HepG2 (cell line): ENCODE data around the gene TNS1. TPM values are rescaled to one million over a fixed set of nuclear protein-coding genes. Genes with fewer than 3 reads are reported as not detected.

Source experiments
- BRD4 ChIP-seq: sonication (generic); formaldehyde crosslinking; IDR thresholded peaks from 2 replicates; pipeline ENCODE4 v1.4.0; 2020; ENCODE audit warnings: missing genetic modification reagents
- MATR3 ChIP-seq: sonication (generic); formaldehyde crosslinking; IDR thresholded peaks from 2 replicates; pipeline ENCODE4 v1.4.0; 2020; ENCODE audit warnings: missing genetic modification reagents
- PAWR ChIP-seq: sonication (generic); formaldehyde crosslinking; IDR thresholded peaks from 2 replicates; pipeline ENCODE4 v1.4.0; 2020; ENCODE audit warnings: missing genetic modification reagents, mild to moderate bottlenecking, borderline replicate concordance
- PRMT3 ChIP-seq: sonication (generic); formaldehyde crosslinking; IDR thresholded peaks from 2 replicates; pipeline ENCODE4 v1.8.1; 2022; ENCODE audit warnings: low read depth, mild to moderate bottlenecking, moderate library complexity, missing genetic modification reagents, borderline replicate concordance
- RBFOX2 ChIP-seq: fragments of 200-400 bp; formaldehyde crosslinking; IDR thresholded peaks from 2 replicates; pipeline ENCODE4 v1.6.1; 2017; ENCODE audit warnings: low read depth, mild to moderate bottlenecking, low read length
- SOX13 ChIP-seq, 3 experiments: fragments of 450-650 bp in 1 of 3; sonication (generic) in 1 of 3; formaldehyde crosslinking in 1 of 3; IDR thresholded peaks in 2 of 3; conservative IDR thresholded peaks in 1 of 3; 2 replicates each; pipeline versions ENCODE4 v1.5.0 to v1.6.1; 2016 to 2020; ENCODE audit warnings: antibody characterized with exemption in 1 of 3, mild to moderate bottlenecking in 1 of 3, missing compliant biosample characterization in 1 of 3, missing genetic modification reagents in 1 of 3, moderate library complexity in 1 of 3
- STAT5B ChIP-seq: sonication (generic); formaldehyde crosslinking; IDR thresholded peaks from 2 replicates; pipeline ENCODE4 v1.4.0; 2020; ENCODE audit warnings: missing genetic modification reagents
- THRA ChIP-seq: sonication (generic); formaldehyde crosslinking; IDR thresholded peaks from 2 replicates; pipeline ENCODE4 v1.4.0; 2020; ENCODE audit warnings: missing genetic modification reagents, borderline replicate concordance
- ZBTB8A ChIP-seq: sonication (generic); formaldehyde crosslinking; IDR thresholded peaks from 2 replicates; pipeline ENCODE4 v1.4.0; 2020; ENCODE audit warnings: mild to moderate bottlenecking, low read depth, missing genetic modification reagents, borderline replicate concordance
- ZFP36L1 ChIP-seq: sonication (generic); formaldehyde crosslinking; IDR thresholded peaks from 2 replicates; pipeline ENCODE4 v1.8.0; 2022; ENCODE audit warnings: mild to moderate bottlenecking, missing genetic modification reagents, moderate library complexity
- ZMAT3 ChIP-seq: sonication (generic); formaldehyde crosslinking; conservative IDR thresholded peaks from 2 replicates; pipeline ENCODE4 v1.7.0; 2021; ENCODE audit warnings: missing genetic modification reagents
- ZMYM2 ChIP-seq: sonication (generic); formaldehyde crosslinking; IDR thresholded peaks from 2 replicates; pipeline ENCODE4 v1.8.0; 2022; ENCODE audit warnings: mild to moderate bottlenecking, missing genetic modification reagents
- ZNF296 ChIP-seq: sonication (generic); formaldehyde crosslinking; conservative IDR thresholded peaks from 2 replicates; pipeline ENCODE4 v1.5.0; 2020; ENCODE audit warnings: mild to moderate bottlenecking, missing genetic modification reagents
- ZNF546 ChIP-seq: sonication (generic); formaldehyde crosslinking; conservative IDR thresholded peaks from 2 replicates; pipeline ENCODE4 v1.8.1; 2023; ENCODE audit warnings: mild to moderate bottlenecking, missing genetic modification reagents
- ZNF629 ChIP-seq: sonication (generic); formaldehyde crosslinking; conservative IDR thresholded peaks from 2 replicates; pipeline ENCODE4 v1.5.0; 2020; ENCODE audit warnings: missing genetic modification reagents
- ZNF800 ChIP-seq: sonication (generic); formaldehyde crosslinking; IDR thresholded peaks from 2 replicates; pipeline ENCODE4 v1.4.0; 2020; ENCODE audit warnings: missing genetic modification reagents
- ZNF816 ChIP-seq: sonication (generic); formaldehyde crosslinking; IDR thresholded peaks from 2 replicates; pipeline ENCODE4 v1.8.0; 2022; ENCODE audit warnings: missing genetic modification reagents, mild to moderate bottlenecking, borderline replicate concordance
- ZSCAN25 ChIP-seq: sonication (generic); formaldehyde crosslinking; IDR thresholded peaks from 2 replicates; pipeline ENCODE4 v1.8.0; 2022; ENCODE audit warnings: mild to moderate bottlenecking, missing genetic modification reagents
- polyA plus RNA-seq, 8 experiments: library from polyadenylated mRNA; depleted of rRNA in 3 of 8; stranded (reverse) in 7 of 8; unstranded in 1 of 8; fragments of >200 nt; fragmentation: Illumina TruSeq in 4 of 8; extraction: Trizol in 4 of 8; gene quantifications; 2 replicates each; pipeline versions ENCODE4 v1.2.1 to v1.2.3, GENCODE V29; 2011 to 2016; ENCODE audit warnings: low read depth in 4 of 8, missing spikeins in 1 of 8, mixed read lengths in 1 of 8; ENCODE audit not compliant: insufficient read depth in 1 of 8
- total RNA-seq, 5 experiments: library from RNA; depleted of rRNA; stranded (reverse); fragments of >200 nt; fragmentation: Illumina TruSeq; extraction: Trizol; gene quantifications; 2 replicates each; pipeline ENCODE4 v1.2.3, GENCODE V29; 2016; ENCODE audit warnings: low read depth in 1 of 5

The TNS1 gene
- total and polyA plus RNA-seq, 2 of the 13 experiments (the other 11 are each of a cell fraction or from before 2014, with no cell fraction given) = 1.9 to 118 TPM

DNA sequence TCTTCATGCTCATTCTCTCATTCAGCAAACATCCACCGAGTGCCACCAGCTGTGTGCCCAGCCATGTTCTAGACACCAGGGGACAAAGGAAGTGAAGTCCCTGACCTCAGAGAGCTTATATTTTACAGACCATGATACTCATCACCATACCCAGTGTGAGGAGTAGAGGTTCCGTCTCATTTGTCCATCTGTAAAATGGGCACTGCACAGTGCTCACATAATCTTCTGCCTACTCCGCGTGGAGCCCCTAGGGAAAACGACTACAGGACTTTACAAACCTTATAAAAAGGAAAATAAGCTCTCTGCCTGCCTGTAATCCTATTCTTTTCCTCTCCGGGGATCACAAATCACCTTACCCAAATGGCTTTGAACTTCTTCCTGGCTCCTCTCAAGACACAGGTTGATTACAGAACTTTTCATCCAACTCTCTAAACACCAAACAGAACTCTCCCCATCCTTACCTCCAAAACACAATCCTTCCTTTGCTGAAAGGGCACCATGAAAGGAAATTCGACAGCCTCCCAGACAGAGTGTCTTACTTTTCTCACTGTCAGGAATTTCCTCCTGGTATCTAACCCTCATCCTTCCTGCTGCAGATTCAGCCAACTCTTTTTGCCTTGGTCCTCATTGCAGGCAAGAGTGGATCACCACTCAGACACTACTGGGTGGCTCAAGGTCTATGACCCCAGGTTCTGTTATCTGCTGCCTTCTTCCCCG lies 99.5 kb downstream of the TNS1 start (continued):
- TF ChIP-seq ZNF629 (CRISPR knock-in tag) (peak; percentile 98), ZNF296 (peak; percentile 1; the same call in 1 of the 2 replicates), ZNF816 (CRISPR knock-in tag) (0 out of 2 replicates have a peak, but pooled peaks have one; percentile 58), THRA (CRISPR knock-in tag) (0 out of 2 replicates have a peak, but pooled peaks have one; percentile 9), ZBTB8A (CRISPR knock-in tag) (no peak), STAT5B (CRISPR knock-in tag) (no peak), PAWR (CRISPR knock-in tag) (0 out of 2 replicates have a peak, but pooled peaks have one; percentile 2), ZMYM2 (peak; percentile 98), ZNF546 (no peak), SOX13 (IDR thresholded peaks at IDR 0.05) (no peak), SOX13 (CRISPR knock-in tag; conservative IDR thresholded peaks at IDR 0.05 in 1 of 2, IDR thresholded peaks at IDR 0.05 in 1 of 2) (0 out of 4 replicates have a peak, but pooled peaks of 1 of the 2 experiments have one; percentile 40), ZFP36L1 (no peak), ZMAT3 (CRISPR knock-in tag) (no peak), BRD4 (CRISPR knock-in tag) (no peak; the same call in 1 of the 2 replicates), PRMT3 (0 out of 2 replicates have a peak, but pooled peaks have one; percentile 37), ZNF800 (CRISPR knock-in tag) (no peak; the same call in 1 of the 2 replicates), RBFOX2 (peak; percentile 63), MATR3 (no peak), ZSCAN25 (CRISPR knock-in tag) (no peak)
